ENCODE results near the gene FBXW11. TPM values are rescaled to one million over a fixed set of nuclear protein-coding genes. Genes with fewer than 3 reads are reported as not detected.

Gene FBXW11
- total and polyA plus RNA-seq, 2 of the 13 experiments (the other 11 are each of a cell fraction or from before 2014, with no cell fraction given): 31.7 to 53.6 TPM

- no peak for TF ChIP-seq ZNF646 (CRISPR knock-in tag; IDR thresholded peaks at IDR 0.05)
- TF ChIP-seq ZC3H13 (CRISPR knock-in tag; IDR thresholded peaks at IDR 0.05): peak; percentile 52; the same call in 1 of the 2 replicates
- no peak for TF ChIP-seq EZH2 (conservative IDR thresholded peaks at IDR 0.05; ENCODE audit: low read depth, low read length)
- peak; percentile 59 for TF ChIP-seq AGO2 (optimal IDR thresholded peaks at IDR 0.05; ENCODE audit: low read depth, low read length)
- TF ChIP-seq REL (CRISPR knock-in tag; conservative IDR thresholded peaks at IDR 0.05): 0 out of 2 replicates have a peak, but pooled peaks have one; percentile 65
- no peak for TF ChIP-seq KLF9 (CRISPR knock-in tag; IDR thresholded peaks at IDR 0.05; ENCODE audit: low read depth)
- no peak for TF ChIP-seq THYN1 (CRISPR knock-in tag; IDR thresholded peaks at IDR 0.05; ENCODE audit: borderline replicate concordance, low read depth)
- no peak; the same call in 1 of the 2 replicates for TF ChIP-seq ZNF33B (CRISPR knock-in tag; IDR thresholded peaks at IDR 0.05)
- TF ChIP-seq HNF4A (CRISPR knock-in tag; IDR thresholded peaks at IDR 0.05): no peak
- TF ChIP-seq ZNF501 (CRISPR knock-in tag; IDR thresholded peaks at IDR 0.05): peak; percentile 97
- TF ChIP-seq ATF5 (CRISPR knock-in tag; IDR thresholded peaks at IDR 0.05; ENCODE audit: low read depth): no peak
- TF ChIP-seq HOXA7 (CRISPR knock-in tag; IDR thresholded peaks at IDR 0.05): no peak
- TF ChIP-seq MYNN (CRISPR knock-in tag; IDR thresholded peaks at IDR 0.05; ENCODE audit: low read depth): no peak
- peak; percentile 56 for TF ChIP-seq RXRB (CRISPR knock-in tag; IDR thresholded peaks at IDR 0.05; ENCODE audit: borderline replicate concordance)
- TF ChIP-seq RBFOX2 (IDR thresholded peaks at IDR 0.05; ENCODE audit: low read depth, low read length): peak; percentile 89
- TF ChIP-seq ZNF333 (CRISPR knock-in tag; IDR thresholded peaks at IDR 0.05; ENCODE audit: borderline replicate concordance): 0 out of 2 replicates have a peak, but pooled peaks have one; percentile 8
- peak; percentile 33; the same call in 1 of the 2 replicates for TF ChIP-seq ATF2 (CRISPR knock-in tag; IDR thresholded peaks at IDR 0.05)
- no peak for TF ChIP-seq ZSCAN12 (CRISPR knock-in tag; IDR thresholded peaks at IDR 0.05)
- TF ChIP-seq HOXA9 (CRISPR knock-in tag; IDR thresholded peaks at IDR 0.05; ENCODE audit: borderline replicate concordance): 0 out of 2 replicates have a peak, but pooled peaks have one; percentile 49
Observed at GRCh38 chr5:172006321-172007174, at the start of gene FBXW11 (continued).

All from HepG2 (cell line).